Measurements from ENCODE around the gene CHMP6. TPM values are rescaled to one million over a fixed set of nuclear protein-coding genes. Genes with fewer than 3 reads are reported as not detected.

CHMP6 gene
- total RNA-seq, 1 donor from 2014 or later, result 27.6 TPM

GRCh38 chr17:80962356-80963329 lies 29.0 kb upstream of the CHMP6 start:
- H3K36me3 Mint-ChIP-seq (ENCODE audit: low read depth), result peaks cover 8% of the 10 kb centered on the region
- no peak overlapping the region for H3K4me3 Mint-ChIP-seq (ENCODE audit: unreplicated experiment)
- peaks cover 24% of the 10 kb centered on the region for H3K4me1 Mint-ChIP-seq (ENCODE audit: low read depth)
- TF ChIP-seq CTCF (IDR thresholded peaks at IDR 0.05), result no peak
- peak; percentile 91 for DNase-seq (ENCODE audit: low spot score)
- H3K9me3 Mint-ChIP-seq (ENCODE audit: low read depth), result no peaks in the 10 kb centered on the region
- H3K27ac Mint-ChIP-seq (ENCODE audit: unreplicated experiment), result no peak overlapping the region
- no peaks in the 10 kb centered on the region for H3K27me3 Mint-ChIP-seq (ENCODE audit: low read depth)

- Mint-ChIP-seq H3K36me3 (ENCODE audit: low read depth) (peaks cover 8% of the 10 kb centered on the region), H3K4me3 (ENCODE audit: unreplicated experiment) (no peak overlapping the region), H3K9me3 (ENCODE audit: low read depth) (no peaks in the 10 kb centered on the region), H3K27ac (ENCODE audit: unreplicated experiment) (peak overlapping the region; percentile 27), H3K4me1 (ENCODE audit: low read depth) (peaks cover 30% of the 10 kb centered on the region), H3K27me3 (ENCODE audit: low read depth) (no peaks in the 10 kb centered on the region)
- no peak for TF ChIP-seq CTCF (IDR thresholded peaks at IDR 0.05)
- DNase-seq (ENCODE audit: low spot score), result peak; percentile 79
Measured at GRCh38 chr17:80963812-80964543, 27.7 kb upstream of the CHMP6 start.

- Mint-ChIP-seq H3K4me1 (ENCODE audit: low read depth) (peaks cover 30% of the 10 kb centered on the region), H3K36me3 (ENCODE audit: low read depth) (peaks cover 8% of the 10 kb centered on the region), H3K4me3 (ENCODE audit: unreplicated experiment) (no peak overlapping the region), H3K27me3 (ENCODE audit: low read depth) (no peaks in the 10 kb centered on the region), H3K27ac (ENCODE audit: unreplicated experiment) (no peak overlapping the region), H3K9me3 (ENCODE audit: low read depth) (no peaks in the 10 kb centered on the region)
- no peak for TF ChIP-seq CTCF (IDR thresholded peaks at IDR 0.05)
- DNase-seq (ENCODE audit: low spot score), result peak; percentile 86
Measured at GRCh38 chr17:80964544-80964856, 27.1 kb upstream of the CHMP6 start.

GRCh38 chr17:80964859-80965580 lies 26.6 kb upstream of the CHMP6 start:
- TF ChIP-seq CTCF (IDR thresholded peaks at IDR 0.05), result no peak
- H3K4me1 Mint-ChIP-seq (ENCODE audit: low read depth), result peaks cover 28% of the 10 kb centered on the region

GRCh38 chr17:80965606-80966005 lies 26.0 kb upstream of the CHMP6 start:
- peaks cover 8% of the 10 kb centered on the region for H3K36me3 Mint-ChIP-seq (ENCODE audit: low read depth)
- H3K4me3 Mint-ChIP-seq (ENCODE audit: unreplicated experiment), result no peak overlapping the region
- DNase-seq (ENCODE audit: low spot score), result peak; percentile 81
- TF ChIP-seq CTCF (IDR thresholded peaks at IDR 0.05), result no peak
- H3K27me3 Mint-ChIP-seq (ENCODE audit: low read depth), result no peaks in the 10 kb centered on the region
- H3K9me3 Mint-ChIP-seq (ENCODE audit: low read depth), result no peaks in the 10 kb centered on the region
- peaks cover 33% of the 10 kb centered on the region for H3K4me1 Mint-ChIP-seq (ENCODE audit: low read depth)
- H3K27ac Mint-ChIP-seq (ENCODE audit: unreplicated experiment), result no peak overlapping the region

More at GRCh38 chr17:80964859-80965580, 26.6 kb upstream of the CHMP6 start:
- H3K27ac Mint-ChIP-seq (ENCODE audit: unreplicated experiment), result no peak overlapping the region
- no peak overlapping the region for H3K4me3 Mint-ChIP-seq (ENCODE audit: unreplicated experiment)
- peak; percentile 94 for DNase-seq (ENCODE audit: low spot score)
- peaks cover 8% of the 10 kb centered on the region for H3K36me3 Mint-ChIP-seq (ENCODE audit: low read depth)
- H3K9me3 Mint-ChIP-seq (ENCODE audit: low read depth), result no peaks in the 10 kb centered on the region
- no peaks in the 10 kb centered on the region for H3K27me3 Mint-ChIP-seq (ENCODE audit: low read depth)

All from chondrocyte (in vitro differentiated cells).